SH-SY5Y (cell line): ENCODE data around the gene NSG2.

ENCODE experiments used
- GATA2 ChIP-seq: IDR thresholded peaks from 2 replicates; pipeline ENCODE4 v1.6.1; 2011; ENCODE audit warnings: mild to moderate bottlenecking, low read depth, low read length
- GATA3 ChIP-seq: IDR thresholded peaks from 2 replicates; pipeline ENCODE4 v1.6.1; 2011; ENCODE audit warnings: low read depth, mild to moderate bottlenecking, low read length, moderate library complexity

DNA sequence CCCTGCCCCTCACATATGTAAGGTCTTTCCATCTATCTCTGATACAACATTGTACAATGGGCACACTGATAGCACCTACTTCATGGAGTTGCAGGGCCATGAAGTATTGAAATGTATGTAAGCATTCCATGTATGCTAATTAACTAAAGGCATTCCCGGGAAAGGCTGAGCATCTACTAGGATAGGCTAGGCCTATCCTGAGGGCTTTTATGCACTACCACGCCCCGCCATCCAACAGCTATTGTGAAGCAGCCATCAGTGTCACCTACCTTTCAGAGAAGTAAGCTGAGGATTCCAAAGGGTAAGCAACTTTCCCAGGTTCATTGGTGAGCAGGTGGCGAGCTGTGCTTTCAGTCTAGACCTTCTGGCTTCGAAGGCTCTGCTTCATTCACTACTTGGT, 47.6 kb downstream of the NSG2 start:
- TF ChIP-seq GATA3 (no peak), GATA2 (no peak)
